NT2/D1 (cell line): Measurements from ENCODE around the gene RNF2.

ENCODE experiments used
- SUZ12 ChIP-seq: IDR thresholded peaks from 2 replicates; pipeline ENCODE4 v1.6.1; 2011; ENCODE audit not compliant: insufficient read length, insufficient read depth; ENCODE audit errors: extremely low read depth
- YY1 ChIP-seq: IDR thresholded peaks from 2 replicates; pipeline ENCODE4 v1.6.1; 2011; ENCODE audit not compliant: insufficient read length, insufficient read depth
- ZNF274 ChIP-seq: IDR thresholded peaks from 2 replicates; pipeline ENCODE4 v1.6.1; 2011; ENCODE audit warnings: mild to moderate bottlenecking, low read depth, low read length

- no peak for TF ChIP-seq YY1
- no peak for TF ChIP-seq SUZ12
- TF ChIP-seq ZNF274 = no peak
Measured at GRCh38 chr1:185132534-185132933, 87.2 kb downstream of the RNF2 start.
